HG03457 (cell line): Measurements from ENCODE around the gene ATG4B.
"Not testable (repeated sequence)": the region's sequence is repeated elsewhere in the genome, so short reads cannot be mapped to it uniquely, and the experiment has no call there.

ENCODE experiments used
- ATAC-seq: cut with Tn5 transposase; IDR thresholded peaks from one replicate; pipeline ENCODE4 v1.9.1; 2021; ENCODE audit warnings: moderate number of reproducible peaks; ENCODE audit not compliant: unreplicated experiment

Gene ATG4B

GRCh38 chr2:241637018-241637794, at the start of gene ATG4B, which contains the start of gene THAP4:
TSS of gene ATG4B (plus strand) at chr2:241637693. CDS start at chr2:241637715, 22 bp downstream.
TSS of gene THAP4 (minus strand) at chr2:241637158. CDS start at chr2:241637017, 141 bp downstream.
- ATAC-seq = peak; percentile 48

- not testable (repeated sequence) for ATAC-seq
These were observed 47.6 kb upstream of the ATG4B start for GRCh38 chr2:241589863-241590262.

- ATAC-seq = not testable (repeated sequence)
These were observed 46.7 kb upstream of the ATG4B start for GRCh38 chr2:241590496-241591455.

- ATAC-seq = no peak
These were observed 45.2 kb upstream of the ATG4B start for GRCh38 chr2:241592126-241592845.

- no peak for ATAC-seq
These were observed 44.2 kb upstream of the ATG4B start for GRCh38 chr2:241593271-241593670.

GRCh38 chr2:241595600-241596140, 41.8 kb upstream of the ATG4B start:
- ATAC-seq = no peak

GRCh38 chr2:241597561-241597960, 39.9 kb upstream of the ATG4B start:
- no peak for ATAC-seq

GRCh38 chr2:241598061-241598460, 39.4 kb upstream of the ATG4B start:
- ATAC-seq = no peak

GRCh38 chr2:241598487-241598886, 39.0 kb upstream of the ATG4B start:
- ATAC-seq = no peak

- no peak for ATAC-seq
These were observed 37.9 kb upstream of the ATG4B start for GRCh38 chr2:241599615-241600014.

- ATAC-seq = no peak
These were observed 35.7 kb upstream of the ATG4B start for GRCh38 chr2:241601841-241602240.

GRCh38 chr2:241602720-241603119, 34.8 kb upstream of the ATG4B start:
- ATAC-seq = no peak

- ATAC-seq = no peak
These were observed 33.8 kb upstream of the ATG4B start for GRCh38 chr2:241603686-241604085.

- no peak for ATAC-seq
These were observed 31.3 kb upstream of the ATG4B start for GRCh38 chr2:241606186-241606585.

- no peak for ATAC-seq
These were observed 30.2 kb upstream of the ATG4B start for GRCh38 chr2:241607162-241607885.

- ATAC-seq = no peak
These were observed 28.6 kb upstream of the ATG4B start for GRCh38 chr2:241608881-241609280.

- peak; percentile 72 for ATAC-seq
These were observed 27.4 kb upstream of the ATG4B start for GRCh38 chr2:241609859-241610793.

GRCh38 chr2:241611062-241611461, 26.4 kb upstream of the ATG4B start:
- ATAC-seq = no peak
